Fibroblast of lung (primary cell): ENCODE data around the gene KCNT1.

Experiments
- CTCF ChIP-seq, 2 donors: IDR thresholded peaks in 1 of 2; conservative IDR thresholded peaks in 1 of 2; 1 replicate in 1 of 2; 2 replicates in 1 of 2; pipeline ENCODE4 v1.5.1; 2011 to 2012; ENCODE audit warnings: low read length in 2 of 2, control low read depth in 1 of 2, inconsistent platforms in 1 of 2, low read depth in 1 of 2, mild to moderate bottlenecking in 1 of 2
- EZH2 ChIP-seq: IDR thresholded peaks from 2 replicates; pipeline ENCODE4 v1.5.1; 2012; ENCODE audit warnings: low read length, control low read depth, mild to moderate bottlenecking; ENCODE audit errors: missing control alignments

GRCh38 chr9:135677641-135678168 lies 24.3 kb upstream of the KCNT1 start:
- TF ChIP-seq CTCF (conservative IDR thresholded peaks at IDR 0.05 in 1 of 2, IDR thresholded peaks at IDR 0.05 in 1 of 2; ENCODE audit: low read depth in 1 of 2, low read length in 2 of 2) (no peak), EZH2 (no peak)
